ENCODE results near the gene TXNRD1. TPM values are rescaled to one million over a fixed set of nuclear protein-coding genes. Genes with fewer than 3 reads are reported as not detected.

Gene TXNRD1
- total and polyA plus RNA-seq, 2 of the 8 experiments (the other 6 are each of a cell fraction or from before 2014, with no cell fraction given) = 56.8 to 127 TPM

GRCh38 chr12:104351057-104351983 lies 135.7 kb downstream of the TXNRD1 start:
- H3K14ac ChIP-seq (ENCODE audit: insufficient read length) = no peak overlapping the region
- FAIRE-seq (no peak), DNase-seq (ENCODE audit: low read depth in 1 of 2, low spot score in 2 of 2) (peak in 1 of 2 experiments; percentile 47)
- no peak for TF ChIP-seq KDM5A (IDR thresholded peaks at IDR 0.05; ENCODE audit: low read length)
- TF ChIP-seq EGR1 (IDR thresholded peaks at IDR 0.05; ENCODE audit: borderline replicate concordance, low read depth, low read length) = no peak
- TF ChIP-seq EZH2 (IDR thresholded peaks at IDR 0.05; ENCODE audit: low read depth, low read length, severe bottlenecking) = no peak
- TF ChIP-seq POLR2A (IDR thresholded peaks at IDR 0.05; ENCODE audit: control extremely low read depth in 1 of 2, low read depth in 2 of 2, low read length in 2 of 2) = peak in 1 of 2 experiments; percentile 12; a peak in 1 of 3 replicates
- no peak for TF ChIP-seq POU5F1 (IDR thresholded peaks at IDR 0.05; ENCODE audit: low read depth, low read length)
- no peak for TF ChIP-seq YY1 (IDR thresholded peaks at IDR 0.05; ENCODE audit: low read depth, low read length)
- TF ChIP-seq PHF8 (conservative IDR thresholded peaks at IDR 0.05; ENCODE audit: low read depth, low read length) = no peak
- TF ChIP-seq BRCA1 (IDR thresholded peaks at IDR 0.05; ENCODE audit: low read depth, low read length) = no peak
- no peak overlapping the region for H2BK15ac ChIP-seq (ENCODE audit: low read length)
- no peak overlapping the region for H4K8ac ChIP-seq (ENCODE audit: extremely low read depth, insufficient read depth, low read length)
- H3K4ac ChIP-seq (replicated peaks; ENCODE audit: insufficient read length, low read depth, low read length) = no peak overlapping the region
- H3K23ac ChIP-seq (ENCODE audit: insufficient read length) = no peak overlapping the region
- peak overlapping the region; percentile 40; the same call in 1 of the 2 replicates for H2BK12ac ChIP-seq (ENCODE audit: low read depth, low read length)
- no peak overlapping the region for H4K91ac ChIP-seq (replicated peaks; ENCODE audit: insufficient read length, low read length)
- H3K23me2 ChIP-seq (ENCODE audit: low read depth, low read length) = no peaks in the 10 kb centered on the region
- no peaks in the 10 kb centered on the region for H3K27me3 ChIP-seq (replicated peaks in 1 of 4; ENCODE audit: control insufficient read depth in 3 of 4, extremely low read depth in 1 of 4, insufficient read depth in 3 of 4, low read length in 3 of 4)
- POLR2A ChIA-PET (ENCODE audit: partially characterized antibody) = interaction anchor here (0.6 to 1.6 kb wide), 8 partner anchors 13 to 265 kb away, joined by 3 to 6 read pairs (median 4); partner anchors contain the start of genes EID3 and NFYB
- H4K5ac ChIP-seq (ENCODE audit: insufficient read length, low read depth, low read length) = no peak overlapping the region
- peaks cover 9 to 30% (median 10%) of the 10 kb centered on the region in 4 experiments for H3K36me3 ChIP-seq (ENCODE audit: control insufficient read depth in 2 of 4, insufficient read depth in 4 of 4, low read length in 3 of 4)
- no peak overlapping the region for H3K4me3 ChIP-seq (ENCODE audit: extremely low read depth in 1 of 4, insufficient read depth in 2 of 4, low read depth in 3 of 4, low read length in 4 of 4)
- no peaks in the 10 kb centered on the region for H3K9me3 ChIP-seq (ENCODE audit: insufficient read depth in 2 of 2, low read depth in 1 of 2, low read length in 1 of 2)
- H2BK5ac ChIP-seq (ENCODE audit: low read depth, low read length) = peak overlapping the region; percentile 36; the same call in 1 of the 2 replicates
- no peak overlapping the region for H3K27ac ChIP-seq (ENCODE audit: low read depth, low read length)
- CTCF ChIA-PET (ENCODE audit: partially characterized antibody) = interaction anchor here (0.6 to 2.9 kb wide), 5 partner anchors 11 to 702 kb away, joined by 3 to 11 read pairs (median 3); no protein-coding TSS in a partner anchor
- H3K18ac ChIP-seq (ENCODE audit: extremely low read depth, low read length) = peak overlapping the region; percentile 26
- H2AK5ac ChIP-seq (ENCODE audit: low read depth, low read length) = no peak overlapping the region
- no peak overlapping the region for H2BK20ac ChIP-seq (ENCODE audit: low read length)
- WGBS, 2 experiments (ENCODE audit: extremely low coverage in 1 of 2, insufficient coverage in 1 of 2, insufficient read length in 1 of 2, insufficient replicate concordance in 2 of 2, low coverage in 1 of 2, low lambda C conversion rate in 2 of 2, missing lambda C conversion rate in 1 of 2) = 85% methylated on average over 4 of the region's 4 CpGs; no CpG with 5 or more reads in 1 of the 2 experiments
- no peaks in the 10 kb centered on the region; the same call in 1 of the 2 replicates for H3K79me1 ChIP-seq (ENCODE audit: low read depth, low read length)
- no peak overlapping the region for H3K9ac ChIP-seq (replicated peaks in 1 of 4; ENCODE audit: extremely low read depth in 1 of 4, low read depth in 3 of 4, low read length in 3 of 4)
- peak overlapping the region; percentile 26 to 31; a peak in 3 of 4 replicates for H3K4me2 ChIP-seq (ENCODE audit: insufficient read depth in 1 of 2, low read depth in 2 of 2, low read length in 2 of 2)
- H4K20me1 ChIP-seq (replicated peaks in 1 of 2; ENCODE audit: control insufficient read depth in 1 of 2, insufficient read depth in 2 of 2, low read length in 2 of 2) = peaks cover 0 to 7% of the 10 kb centered on the region in 2 experiments
- H3K79me2 ChIP-seq (ENCODE audit: control insufficient read depth in 1 of 2, insufficient read depth in 2 of 2, low read length in 2 of 2) = 0 out of 4 replicates have a peak, but pooled peaks cover 0 to 3% of the 10 kb centered on the region in 2 experiments
- H3K56ac ChIP-seq (replicated peaks; ENCODE audit: insufficient read length, low read depth, low read length) = no peak overlapping the region
- no peak overlapping the region for H2AFZ ChIP-seq (ENCODE audit: low read length)
- peaks cover 0 to 8% (median 6%) of the 10 kb centered on the region in 4 experiments; a peak in 5 of 7 replicates for H3K4me1 ChIP-seq (replicated peaks in 1 of 4; ENCODE audit: control insufficient read depth in 3 of 4, insufficient read depth in 4 of 4, low read length in 3 of 4)
- no peak overlapping the region for H2BK120ac ChIP-seq (replicated peaks; ENCODE audit: low read depth, low read length)

All from H1 (cell line).